ENCODE measurements around the gene BMPR1B. TPM values are rescaled to one million over a fixed set of nuclear protein-coding genes. Genes with fewer than 3 reads are reported as not detected.
"Not testable (repeated sequence)": the region's sequence is repeated elsewhere in the genome, so short reads cannot be mapped to it uniquely, and the experiment has no call there.

Gene BMPR1B
- total and polyA plus RNA-seq, 4 donors = 11.8 to 30.1 (median 16.7) TPM

GRCh38 chr4:94841166-94841863 is 83.6 kb downstream of the BMPR1B start:
- not testable (repeated sequence) for H3K4me3 ChIP-seq (ENCODE audit: low read depth, low read length); H3K9me3 ChIP-seq (ENCODE audit: control insufficient read depth, insufficient read depth, low read length); H3K4me1 ChIP-seq (ENCODE audit: control insufficient read depth, insufficient read depth, low read length); H3K36me3 ChIP-seq (ENCODE audit: control insufficient read depth, insufficient read depth, low read length); H3K27ac ChIP-seq (ENCODE audit: low read depth, low read length); DNase-seq (ENCODE audit: low read depth in 4 of 6, low spot score in 6 of 6); H3K27me3 ChIP-seq (ENCODE audit: control insufficient read depth, insufficient read depth, low read length)
- 90% methylated on average over 12 of the region's 29 CpGs for WGBS (ENCODE audit: insufficient coverage)

- Histone ChIP-seq H3K9me3 (ENCODE audit: control insufficient read depth, insufficient read depth, low read length) (no peaks in the 10 kb centered on the region), H3K36me3 (ENCODE audit: control insufficient read depth, insufficient read depth, low read length) (no peaks in the 10 kb centered on the region), H3K27ac (ENCODE audit: low read depth, low read length) (no peak overlapping the region), H3K27me3 (ENCODE audit: control insufficient read depth, insufficient read depth, low read length) (no peaks in the 10 kb centered on the region), H3K4me1 (ENCODE audit: control insufficient read depth, insufficient read depth, low read length) (no peaks in the 10 kb centered on the region), H3K4me3 (ENCODE audit: low read depth, low read length) (no peak overlapping the region)
- no peak for DNase-seq (ENCODE audit: low read depth in 4 of 6, low spot score in 6 of 6)
- WGBS (ENCODE audit: insufficient coverage) = 40% methylated on average over 1 of the region's 3 CpGs
Observed at GRCh38 chr4:94841864-94842221, 84.1 kb downstream of the BMPR1B start.

GRCh38 chr4:94843216-94843615 is 85.5 kb downstream of the BMPR1B start:
- no peak for DNase-seq (ENCODE audit: low read depth in 4 of 6, low spot score in 6 of 6)

DNA sequence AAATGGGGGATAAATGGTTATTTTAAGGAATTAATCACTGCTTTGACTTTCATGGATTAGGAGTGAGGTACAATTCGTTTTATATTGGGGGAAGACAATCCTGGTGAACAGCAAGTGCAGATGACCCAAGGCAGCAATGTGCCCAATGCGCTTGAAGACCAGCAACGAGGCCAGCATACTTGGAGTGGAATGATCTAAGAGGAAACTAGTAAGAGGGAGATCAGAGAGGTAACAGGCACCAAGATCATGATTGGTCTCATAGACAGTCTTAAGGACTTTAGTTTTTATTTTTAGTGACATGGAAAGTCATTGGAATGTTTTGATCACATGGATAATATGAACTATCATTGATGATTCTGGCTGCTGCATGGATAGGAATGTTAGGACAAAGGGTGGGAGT is 90.6 kb downstream of the BMPR1B start:
- Histone ChIP-seq H3K27me3 (ENCODE audit: control insufficient read depth, insufficient read depth, low read length) (no peaks in the 10 kb centered on the region), H3K9me3 (ENCODE audit: control insufficient read depth, insufficient read depth, low read length) (no peaks in the 10 kb centered on the region), H3K27ac (ENCODE audit: low read depth, low read length) (no peak overlapping the region), H3K36me3 (ENCODE audit: control insufficient read depth, insufficient read depth, low read length) (no peaks in the 10 kb centered on the region), H3K4me1 (ENCODE audit: control insufficient read depth, insufficient read depth, low read length) (no peaks in the 10 kb centered on the region), H3K4me3 (ENCODE audit: low read depth, low read length) (no peak overlapping the region)
- WGBS (ENCODE audit: insufficient coverage) = 91% methylated on average over 3 of the region's 3 CpGs
- DNase-seq (ENCODE audit: low read depth in 4 of 6, low spot score in 6 of 6) = no peak

More at GRCh38 chr4:94843216-94843615, 85.5 kb downstream of the BMPR1B start:
- Histone ChIP-seq H3K36me3 (ENCODE audit: control insufficient read depth, insufficient read depth, low read length) (no peaks in the 10 kb centered on the region), H3K9me3 (ENCODE audit: control insufficient read depth, insufficient read depth, low read length) (no peaks in the 10 kb centered on the region), H3K4me3 (ENCODE audit: low read depth, low read length) (no peak overlapping the region), H3K27ac (ENCODE audit: low read depth, low read length) (no peak overlapping the region), H3K4me1 (ENCODE audit: control insufficient read depth, insufficient read depth, low read length) (no peaks in the 10 kb centered on the region), H3K27me3 (ENCODE audit: control insufficient read depth, insufficient read depth, low read length) (no peaks in the 10 kb centered on the region)

DNA sequence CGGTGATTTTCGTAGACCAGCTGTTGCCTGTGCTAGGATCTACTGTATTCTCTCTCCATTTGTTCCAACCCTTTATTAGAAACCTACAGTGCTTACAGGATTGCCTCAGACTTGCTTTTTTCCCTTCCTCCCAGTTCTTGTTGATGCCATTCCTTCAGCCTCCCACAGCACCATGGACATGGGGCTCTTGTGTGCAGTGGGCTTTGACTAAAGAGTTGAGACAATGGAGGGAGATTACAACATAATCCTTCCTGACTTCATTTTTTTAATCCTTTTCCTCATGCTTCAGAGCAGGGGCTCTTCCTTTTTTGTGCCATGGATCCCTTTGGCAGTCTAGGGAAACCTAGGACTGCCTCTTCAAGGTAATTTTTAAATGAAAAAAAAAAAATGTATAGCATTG is 92.1 kb downstream of the BMPR1B start:
- H3K27ac ChIP-seq (ENCODE audit: low read depth, low read length) = no peak overlapping the region
- no peak for DNase-seq (ENCODE audit: low read depth in 4 of 6, low spot score in 6 of 6)
- H3K36me3 ChIP-seq (ENCODE audit: control insufficient read depth, insufficient read depth, low read length) = no peaks in the 10 kb centered on the region
- no peak overlapping the region for H3K4me3 ChIP-seq (ENCODE audit: low read depth, low read length)
- H3K9me3 ChIP-seq (ENCODE audit: control insufficient read depth, insufficient read depth, low read length) = no peaks in the 10 kb centered on the region
- H3K27me3 ChIP-seq (ENCODE audit: control insufficient read depth, insufficient read depth, low read length) = no peaks in the 10 kb centered on the region
- WGBS (ENCODE audit: insufficient coverage) = no CpG with 5 or more reads among the region's 2 CpGs
- no peaks in the 10 kb centered on the region for H3K4me1 ChIP-seq (ENCODE audit: control insufficient read depth, insufficient read depth, low read length)

DNA sequence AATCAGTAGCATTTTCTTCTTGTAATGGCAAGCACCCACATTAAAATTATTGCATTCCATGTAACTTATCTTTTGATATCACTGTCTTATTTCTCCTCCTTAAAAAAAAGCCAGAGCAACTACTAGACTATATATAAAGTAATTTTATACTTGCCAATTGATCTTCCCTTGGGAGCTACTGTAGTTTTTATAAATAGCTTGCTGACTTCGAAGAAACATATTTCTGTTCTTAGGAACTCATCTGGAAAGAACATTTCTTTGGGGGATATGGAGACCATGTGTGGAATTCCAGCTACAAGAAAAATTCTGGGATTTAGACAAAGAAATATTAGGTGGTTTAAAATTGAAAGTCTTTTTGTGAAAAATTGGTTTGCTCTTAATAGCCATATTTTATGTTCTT is 94.9 kb downstream of the BMPR1B start:
- WGBS (ENCODE audit: insufficient coverage) = no CpG with 5 or more reads among the region's 1 CpG
- H3K9me3 ChIP-seq (ENCODE audit: control insufficient read depth, insufficient read depth, low read length) = no peaks in the 10 kb centered on the region
- H3K27ac ChIP-seq (ENCODE audit: low read depth, low read length) = no peak overlapping the region
- no peaks in the 10 kb centered on the region for H3K4me1 ChIP-seq (ENCODE audit: control insufficient read depth, insufficient read depth, low read length)
- no peaks in the 10 kb centered on the region for H3K36me3 ChIP-seq (ENCODE audit: control insufficient read depth, insufficient read depth, low read length)
- no peaks in the 10 kb centered on the region for H3K27me3 ChIP-seq (ENCODE audit: control insufficient read depth, insufficient read depth, low read length)
- no peak overlapping the region for H3K4me3 ChIP-seq (ENCODE audit: low read depth, low read length)
- peak in 2 of 6 donors; percentile 11 to 28 for DNase-seq (ENCODE audit: low read depth in 4 of 6, low spot score in 6 of 6)

- no peaks in the 10 kb centered on the region for H3K36me3 ChIP-seq (ENCODE audit: control insufficient read depth, insufficient read depth, low read length)
- peak in 1 of 6 donors; percentile 21 for DNase-seq (ENCODE audit: low read depth in 4 of 6, low spot score in 6 of 6)
Observed at GRCh38 chr4:94856030-94856429, 98.3 kb downstream of the BMPR1B start.

DNA sequence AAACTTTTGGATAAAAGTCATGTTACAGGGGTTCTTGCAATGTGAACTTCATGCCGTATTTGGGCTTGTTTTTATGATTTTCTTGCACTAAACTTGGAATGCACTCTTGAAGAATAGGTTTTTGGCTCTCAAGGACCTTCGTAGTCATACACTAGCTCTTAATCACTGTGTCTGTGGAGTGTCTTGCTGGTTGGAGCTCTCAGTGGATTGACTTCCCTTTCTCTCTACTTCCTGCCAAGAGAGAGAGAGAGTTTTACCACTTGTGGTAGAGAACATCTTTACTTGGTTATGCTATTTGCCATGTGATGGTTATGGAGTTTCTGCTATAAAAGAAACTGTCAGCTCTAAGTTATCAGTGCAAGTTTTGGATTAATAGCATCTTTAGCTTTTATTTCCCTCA is 112.4 kb downstream of the BMPR1B start:
- WGBS (ENCODE audit: insufficient coverage) = no CpG with 5 or more reads among the region's 2 CpGs
- H3K4me1 ChIP-seq (ENCODE audit: control insufficient read depth, insufficient read depth, low read length) = no peaks in the 10 kb centered on the region
- H3K9me3 ChIP-seq (ENCODE audit: control insufficient read depth, insufficient read depth, low read length) = no peaks in the 10 kb centered on the region
- no peaks in the 10 kb centered on the region for H3K36me3 ChIP-seq (ENCODE audit: control insufficient read depth, insufficient read depth, low read length)
- no peak for DNase-seq (ENCODE audit: low read depth in 4 of 6, low spot score in 6 of 6)
- no peaks in the 10 kb centered on the region for H3K27me3 ChIP-seq (ENCODE audit: control insufficient read depth, insufficient read depth, low read length)
- H3K4me3 ChIP-seq (ENCODE audit: low read depth, low read length) = no peak overlapping the region
- H3K27ac ChIP-seq (ENCODE audit: low read depth, low read length) = no peak overlapping the region

More at GRCh38 chr4:94856030-94856429, 98.3 kb downstream of the BMPR1B start:
- Histone ChIP-seq H3K27ac (ENCODE audit: low read depth, low read length) (no peak overlapping the region), H3K9me3 (ENCODE audit: control insufficient read depth, insufficient read depth, low read length) (no peaks in the 10 kb centered on the region), H3K4me3 (ENCODE audit: low read depth, low read length) (no peak overlapping the region), H3K27me3 (ENCODE audit: control insufficient read depth, insufficient read depth, low read length) (no peaks in the 10 kb centered on the region), H3K4me1 (ENCODE audit: control insufficient read depth, insufficient read depth, low read length) (no peaks in the 10 kb centered on the region)
- 54% methylated on average over 2 of the region's 3 CpGs for WGBS (ENCODE audit: insufficient coverage)

- no peak overlapping the region for H3K27ac ChIP-seq (ENCODE audit: low read depth, low read length)
- no peak for DNase-seq (ENCODE audit: low read depth in 4 of 6, low spot score in 6 of 6)
- H3K4me3 ChIP-seq (ENCODE audit: low read depth, low read length) = no peak overlapping the region
- WGBS (ENCODE audit: insufficient coverage) = no CpG with 5 or more reads among the region's 4 CpGs
- H3K9me3 ChIP-seq (ENCODE audit: control insufficient read depth, insufficient read depth, low read length) = no peaks in the 10 kb centered on the region
- H3K27me3 ChIP-seq (ENCODE audit: control insufficient read depth, insufficient read depth, low read length) = no peaks in the 10 kb centered on the region
- no peaks in the 10 kb centered on the region for H3K4me1 ChIP-seq (ENCODE audit: control insufficient read depth, insufficient read depth, low read length)
- H3K36me3 ChIP-seq (ENCODE audit: control insufficient read depth, insufficient read depth, low read length) = no peaks in the 10 kb centered on the region
Observed at GRCh38 chr4:94871644-94872305, 114.0 kb downstream of the BMPR1B start.

GRCh38 chr4:94877973-94878372 is 120.2 kb downstream of the BMPR1B start:
- Histone ChIP-seq H3K9me3 (ENCODE audit: control insufficient read depth, insufficient read depth, low read length) (no peaks in the 10 kb centered on the region), H3K36me3 (ENCODE audit: control insufficient read depth, insufficient read depth, low read length) (no peaks in the 10 kb centered on the region), H3K27ac (ENCODE audit: low read depth, low read length) (no peak overlapping the region), H3K4me3 (ENCODE audit: low read depth, low read length) (no peak overlapping the region), H3K4me1 (ENCODE audit: control insufficient read depth, insufficient read depth, low read length) (no peaks in the 10 kb centered on the region), H3K27me3 (ENCODE audit: control insufficient read depth, insufficient read depth, low read length) (no peaks in the 10 kb centered on the region)
- no CpG with 5 or more reads among the region's 2 CpGs for WGBS (ENCODE audit: insufficient coverage)
- DNase-seq (ENCODE audit: low read depth in 4 of 6, low spot score in 6 of 6) = no peak
